Smooth muscle cell (in vitro differentiated cells): ENCODE measurements around the gene CERK. TPM values are rescaled to one million over a fixed set of nuclear protein-coding genes. Genes with fewer than 3 reads are reported as not detected.

Experiments used
- DNase-seq: peaks from one replicate; lab custom pipeline; 2025; ENCODE audit not compliant: unreplicated experiment; lab: John Stamatoyannopoulos, UW
- H2AFZ ChIP-seq: fragments of 200-600 bp; sonication (generic); 2 replicates; pipeline ENCODE4 v1.6.0; 2016; ENCODE audit warnings: antibody characterized with exemption, low read depth, mild to moderate bottlenecking
- H3F3A ChIP-seq: fragments of 200-600 bp; sonication (generic); 2 replicates; pipeline ENCODE4 v1.6.0; 2017; ENCODE audit warnings: antibody characterized with exemption, low read depth
- H3K27ac ChIP-seq: fragments of 200-600 bp; sonication (generic); 2 replicates; pipeline ENCODE4 v1.5.1; 2016; ENCODE audit warnings: low read depth, mild to moderate bottlenecking
- H3K27me3 ChIP-seq: fragments of 200-600 bp; sonication (generic); 2 replicates; pipeline ENCODE4 v1.6.1; 2016; ENCODE audit warnings: low read depth, mild to moderate bottlenecking
- H3K36me3 ChIP-seq: fragments of 200-600 bp; sonication (generic); 2 replicates; pipeline ENCODE4 v1.5.1; 2016; ENCODE audit warnings: low read depth
- H3K4me1 ChIP-seq: fragments of 200-600 bp; sonication (generic); 2 replicates; pipeline ENCODE4 v1.5.1; 2016; ENCODE audit warnings: low read depth
- H3K4me2 ChIP-seq: fragments of 200-600 bp; sonication (generic); 2 replicates; pipeline ENCODE4 v1.6.0; 2016; ENCODE audit warnings: mild to moderate bottlenecking
- H3K4me3 ChIP-seq: fragments of 200-600 bp; sonication (generic); 2 replicates; pipeline ENCODE4 v1.5.1; 2016; ENCODE audit warnings: mild to moderate bottlenecking
- H3K79me2 ChIP-seq: fragments of 200-600 bp; sonication (generic); 2 replicates; pipeline ENCODE4 v1.6.0; 2016; ENCODE audit warnings: low read depth, mild to moderate bottlenecking
- H3K9ac ChIP-seq: fragments of 200-600 bp; sonication (generic); 2 replicates; pipeline ENCODE4 v1.6.0; 2016; ENCODE audit warnings: low read depth
- H3K9me3 ChIP-seq: fragments of 200-600 bp; sonication (generic); replicated peaks from 2 replicates; pipeline ENCODE4 v1.5.1; 2016; ENCODE audit warnings: low read depth
- H4K20me1 ChIP-seq: fragments of 200-600 bp; sonication (generic); 2 replicates; pipeline ENCODE4 v1.6.0; 2016; ENCODE audit warnings: low read depth
- CTCF ChIP-seq: fragments of 200-600 bp; sonication (generic); IDR thresholded peaks from 2 replicates; pipeline ENCODE4 v1.5.1; 2017; ENCODE audit warnings: borderline replicate concordance, mild to moderate bottlenecking, antibody characterized with exemption; ENCODE audit not compliant: insufficient read depth, poor library complexity, severe bottlenecking
- WGBS: methylation state at CpG from one replicate; pipeline ENCODE4 v1.1.7; 2016; ENCODE audit warnings: low lambda C conversion rate; 5-methylcytosine and 5-hydroxymethylcytosine counted together
- polyA plus RNA-seq: library from polyadenylated mRNA; unstranded; fragments of >200 nt; fragmentation: Nextera tagmentation; extraction: Ambion mirVana; gene quantifications from 2 replicates; pipeline ENCODE4 v1.2.1, GENCODE V29; 2016
- total RNA-seq: library from RNA; depleted of rRNA; stranded (reverse); fragments of >200 nt; gene quantifications from 2 replicates; pipeline ENCODE4 v1.2.3, GENCODE V29; 2014

Gene CERK
- total and polyA plus RNA-seq, 2 experiments from 2014 or later: 25.4 to 25.6 TPM

DNA sequence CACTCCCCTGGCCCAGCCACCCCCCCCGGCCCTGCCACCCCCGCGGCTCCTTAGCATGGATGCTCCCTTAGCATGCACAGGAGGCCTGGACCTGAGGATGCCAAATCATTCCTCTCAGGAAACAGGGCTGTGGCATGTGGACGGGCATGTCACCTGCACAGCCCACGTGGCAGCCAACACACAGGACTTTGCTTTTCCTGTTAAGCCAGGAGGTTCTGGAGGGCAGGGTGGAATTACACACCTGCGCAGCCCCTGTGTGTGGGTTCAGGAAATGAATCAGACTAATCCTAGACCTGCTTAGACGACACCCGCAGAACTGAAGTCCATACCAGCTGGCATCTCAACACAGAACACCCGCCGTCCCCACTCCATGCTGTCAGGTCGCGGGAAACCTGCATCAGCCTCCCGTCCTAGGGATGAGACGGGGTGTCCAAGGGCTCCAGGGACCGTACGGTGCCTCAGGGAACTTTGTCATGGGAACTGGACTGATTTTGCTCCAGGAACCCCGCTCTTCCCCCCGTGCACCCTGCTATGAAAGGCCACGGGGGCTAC is 10.2 kb downstream of the CERK start:
- 89% methylated on average over 17 of the region's 19 CpGs for WGBS
- no peak for DNase-seq
- peaks cover 99% of the 10 kb centered on the region for H4K20me1 ChIP-seq

GRCh38 chr22:46726986-46727317 is 11.1 kb downstream of the CERK start:
- 99% methylated on average over 3 of the region's 3 CpGs for WGBS
- H3K36me3 ChIP-seq: no peaks in the 10 kb centered on the region
- H3K9me3 ChIP-seq: no peaks in the 10 kb centered on the region
- H3K27me3 ChIP-seq: no peaks in the 10 kb centered on the region
- H3K4me2 ChIP-seq: no peak overlapping the region
- no peak overlapping the region for H3K9ac ChIP-seq
- H3K27ac ChIP-seq: no peak overlapping the region
- no peak overlapping the region for H2AFZ ChIP-seq
- peaks cover 3% of the 10 kb centered on the region for H3K4me1 ChIP-seq
- H3K4me3 ChIP-seq: no peak overlapping the region
- DNase-seq: no peak
- TF ChIP-seq CTCF: no peak
- no peaks in the 10 kb centered on the region for H3F3A ChIP-seq
- H3K79me2 ChIP-seq: peaks cover 69% of the 10 kb centered on the region
- peaks cover 99% of the 10 kb centered on the region for H4K20me1 ChIP-seq

More for the DNA sequence above, 10.2 kb downstream of the CERK start:
- no peak for TF ChIP-seq CTCF
- Histone ChIP-seq H2AFZ (no peak overlapping the region), H3K4me1 (peaks cover 5% of the 10 kb centered on the region), H3K27me3 (no peaks in the 10 kb centered on the region), H3K9me3 (no peaks in the 10 kb centered on the region), H3K9ac (no peak overlapping the region), H3K79me2 (peaks cover 78% of the 10 kb centered on the region), H3K4me3 (no peak overlapping the region), H3K36me3 (no peaks in the 10 kb centered on the region), H3K27ac (no peak overlapping the region), H3K4me2 (no peak overlapping the region), H3F3A (no peaks in the 10 kb centered on the region)

DNA sequence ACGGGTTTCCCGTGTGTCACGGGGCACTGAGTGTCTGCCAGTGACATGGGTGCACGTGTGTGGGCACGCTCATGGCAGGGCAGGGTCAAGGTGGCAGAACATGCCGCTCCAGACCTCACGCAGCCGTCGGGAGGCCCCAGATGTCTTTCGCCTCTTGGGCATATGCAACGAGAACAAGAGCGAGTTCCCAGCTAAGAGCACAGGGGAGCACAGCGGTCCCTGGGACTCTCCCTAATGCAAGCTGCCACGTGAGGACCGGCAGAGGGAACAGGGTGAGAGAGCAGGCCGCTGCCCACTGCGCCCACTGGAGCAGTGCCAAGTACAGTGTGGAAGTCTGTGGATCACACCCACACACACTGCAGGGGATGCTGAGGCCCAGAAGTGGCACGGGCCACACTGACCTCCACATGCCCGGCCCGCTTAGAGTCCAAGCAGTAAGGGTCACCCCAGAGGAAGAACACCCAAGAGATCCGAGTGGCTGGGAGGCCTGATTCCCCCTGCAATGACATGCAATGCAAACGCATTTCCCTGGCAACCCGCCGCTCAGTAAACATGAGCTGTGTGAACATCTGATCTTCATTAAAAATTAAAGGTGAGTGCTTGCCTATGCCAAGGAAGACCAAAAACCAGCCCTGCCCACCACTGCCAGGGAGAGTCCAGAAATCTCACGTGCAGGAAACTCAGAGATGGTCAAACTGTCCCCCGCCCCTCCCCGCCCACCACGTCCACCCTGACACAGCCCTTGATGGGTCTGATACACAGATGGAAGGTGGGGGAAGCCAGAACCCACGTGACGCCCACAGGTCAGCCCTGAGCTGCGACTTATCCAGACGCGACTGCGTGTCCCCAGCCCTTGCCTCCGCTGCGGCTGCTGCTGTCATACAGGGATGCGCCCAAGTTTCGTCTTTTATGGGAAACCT is 11.7 kb downstream of the CERK start:
- Histone ChIP-seq H3K4me1 (no peaks in the 10 kb centered on the region), H3K4me3 (no peak overlapping the region), H3K36me3 (no peaks in the 10 kb centered on the region), H3K4me2 (no peak overlapping the region), H4K20me1 (peaks cover 99% of the 10 kb centered on the region), H3K27ac (no peak overlapping the region), H3K79me2 (peaks cover 66% of the 10 kb centered on the region), H3K27me3 (no peaks in the 10 kb centered on the region), H3K9ac (no peak overlapping the region), H2AFZ (no peak overlapping the region), H3F3A (no peaks in the 10 kb centered on the region), H3K9me3 (no peaks in the 10 kb centered on the region)
- DNase-seq: no peak
- no peak for TF ChIP-seq CTCF
- 97% methylated on average over 37 of the region's 38 CpGs for WGBS

DNA sequence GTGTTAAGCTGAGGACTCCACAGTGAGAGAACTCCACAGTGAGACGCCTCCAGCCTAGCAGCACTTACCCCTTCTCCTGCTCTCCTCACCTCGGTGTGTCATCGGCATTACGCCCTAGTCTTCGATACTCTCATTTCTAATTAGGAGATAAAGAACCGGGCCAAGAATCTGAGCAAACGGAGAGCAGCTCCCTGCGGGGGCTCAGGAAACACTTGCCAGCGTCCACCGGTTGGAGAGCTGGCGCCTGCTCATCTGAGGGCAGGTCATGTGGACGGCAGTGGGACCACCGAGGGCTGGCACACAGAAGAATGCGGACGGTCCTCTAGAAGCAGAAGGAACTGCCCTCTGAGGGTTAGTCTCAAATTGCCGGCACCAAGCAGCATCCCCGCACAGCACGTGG is 13.0 kb downstream of the CERK start:
- H3K9me3 ChIP-seq: no peaks in the 10 kb centered on the region
- H3K27me3 ChIP-seq: no peaks in the 10 kb centered on the region
- no peak overlapping the region for H2AFZ ChIP-seq
- no peak overlapping the region for H3K4me3 ChIP-seq
- no peak overlapping the region for H3K27ac ChIP-seq
- no peak for TF ChIP-seq CTCF
- peaks cover 55% of the 10 kb centered on the region for H3K79me2 ChIP-seq
- no peaks in the 10 kb centered on the region for H3F3A ChIP-seq
- 89% methylated on average over 18 of the region's 18 CpGs for WGBS
- no peak overlapping the region for H3K9ac ChIP-seq
- no peak overlapping the region for H3K4me2 ChIP-seq
- no peak for DNase-seq
- no peaks in the 10 kb centered on the region for H3K4me1 ChIP-seq
- no peaks in the 10 kb centered on the region for H3K36me3 ChIP-seq
- peaks cover 95% of the 10 kb centered on the region for H4K20me1 ChIP-seq
